GM18505 (cell line): ENCODE results near the gene ESYT2.
A peak's percentile ranks its signal among the peaks of the same experiment; 100 is the strongest.
"Not testable (repeated sequence)": the region's sequence is repeated elsewhere in the genome, so short reads cannot be mapped to it uniquely, and the experiment has no call there.

Experiments used
- ATAC-seq: cut with Tn5 transposase; IDR thresholded peaks from one replicate; pipeline ENCODE4 v1.9.1; 2021; ENCODE audit not compliant: unreplicated experiment
- POLR2A ChIP-seq: IDR thresholded peaks from 4 replicates; pipeline ENCODE4 v1.6.1; 2011; ENCODE audit warnings: borderline replicate concordance; ENCODE audit not compliant: insufficient read depth, insufficient read length; ENCODE audit errors: extremely low read depth

ESYT2 gene

GRCh38 chr7:158723714-158724385, 105.5 kb downstream of the ESYT2 start:
- no peak for ATAC-seq
- no peak for TF ChIP-seq POLR2A

GRCh38 chr7:158723266-158723665, 106.0 kb downstream of the ESYT2 start:
- ATAC-seq = no peak
- no peak for TF ChIP-seq POLR2A

DNA sequence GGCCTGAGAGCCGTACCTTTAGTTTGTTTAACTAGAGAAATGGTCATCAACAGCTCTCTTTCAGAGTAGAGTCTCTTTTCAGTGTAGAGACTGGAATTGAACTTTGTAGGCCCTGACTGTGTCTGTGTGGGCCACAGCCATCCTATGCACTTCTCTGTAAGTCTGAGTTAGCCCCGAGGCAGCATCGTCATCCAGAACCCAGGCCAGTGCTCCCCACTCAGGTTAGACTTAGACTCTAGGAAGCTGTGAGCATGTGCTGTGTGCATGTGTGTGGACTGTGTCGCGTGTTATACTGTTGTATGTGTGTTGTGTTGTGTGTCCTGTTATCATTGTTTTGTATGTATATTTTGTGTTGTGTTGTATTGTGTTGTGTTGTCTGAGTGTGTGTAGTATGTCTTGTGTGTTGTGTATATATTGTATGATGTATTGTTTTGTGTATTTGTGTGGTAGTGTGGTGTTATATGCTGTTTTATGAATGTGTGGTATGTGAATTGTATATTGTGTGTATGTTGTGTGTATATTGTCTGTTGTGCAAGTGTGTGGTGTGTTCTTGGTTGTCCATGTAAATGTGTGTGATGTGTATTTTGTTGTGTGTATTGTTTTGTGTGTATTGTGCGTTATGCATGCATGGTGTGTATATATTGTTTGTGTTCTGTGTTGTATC, 106.6 kb downstream of the ESYT2 start:
- ATAC-seq = no peak
- no peak for TF ChIP-seq POLR2A

- no peak for ATAC-seq
- no peak for TF ChIP-seq POLR2A
Measured at GRCh38 chr7:158720112-158720511, 109.2 kb downstream of the ESYT2 start.

DNA sequence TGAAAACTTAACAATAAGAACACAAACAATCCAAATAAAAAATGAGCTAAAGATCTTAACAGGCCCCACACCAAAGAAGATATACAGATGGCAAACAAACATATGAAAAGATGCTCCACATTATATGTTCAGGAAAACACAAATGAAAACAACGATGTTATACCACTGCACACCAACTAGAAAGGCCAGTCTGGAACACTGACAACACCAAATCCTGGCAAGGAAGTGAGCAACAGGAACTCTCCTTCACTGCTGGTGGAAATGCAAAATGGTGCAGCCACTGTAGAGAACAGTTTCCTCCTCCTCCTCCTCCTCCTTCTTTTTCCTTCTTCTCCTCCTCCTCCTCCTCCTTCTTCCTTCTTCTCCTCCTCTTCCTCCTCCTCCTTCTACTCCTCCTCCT, 112.5 kb downstream of the ESYT2 start:
- no peak for ATAC-seq
- TF ChIP-seq POLR2A = no peak

GRCh38 chr7:158710651-158711102, 118.6 kb downstream of the ESYT2 start:
- peak; percentile 50 for ATAC-seq
- TF ChIP-seq POLR2A = no peak

GRCh38 chr7:158707610-158708009, 121.7 kb downstream of the ESYT2 start:
- ATAC-seq = no peak
- TF ChIP-seq POLR2A = no peak

DNA sequence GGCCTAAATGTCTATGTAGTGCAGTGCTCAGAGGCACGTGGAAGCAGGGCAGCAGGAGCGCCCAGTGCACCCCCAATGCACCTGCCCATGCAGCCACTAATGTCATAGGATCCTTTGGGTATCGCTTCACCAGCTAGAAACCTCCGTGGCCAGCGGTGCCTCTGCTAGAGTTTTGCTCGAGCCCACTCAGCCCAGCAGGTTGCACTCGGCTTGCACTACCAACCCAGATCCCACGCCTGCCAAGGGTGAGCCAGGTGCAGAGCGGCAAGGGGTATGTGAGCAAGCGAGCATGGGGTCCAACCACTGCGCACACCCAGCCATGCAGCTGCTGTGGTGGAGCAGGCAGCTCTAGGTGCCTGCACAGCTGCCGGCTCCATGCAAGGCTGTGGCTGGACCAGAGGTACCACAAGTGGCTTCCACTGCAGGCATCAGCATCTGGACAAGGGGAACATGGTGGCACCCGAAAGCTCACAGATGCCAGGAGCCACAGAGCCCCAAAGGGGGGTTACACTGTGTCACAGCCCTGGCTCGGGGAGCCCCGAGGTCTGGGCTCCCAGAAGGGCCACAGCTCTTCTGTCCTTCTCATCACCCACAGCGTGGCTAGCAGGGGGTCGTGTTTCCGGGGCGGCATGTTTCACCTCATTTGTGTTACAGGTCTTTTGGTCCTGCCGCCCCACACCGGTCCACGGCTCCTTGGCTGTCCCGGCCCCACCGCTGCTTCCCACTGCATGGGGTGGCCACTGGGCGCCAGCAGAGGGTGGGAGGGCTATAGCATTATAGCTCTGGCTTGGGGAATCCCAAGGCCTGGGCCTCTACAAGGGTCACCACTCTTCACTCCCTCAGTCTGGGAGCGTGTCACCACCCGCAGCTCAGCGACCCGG, 122.4 kb downstream of the ESYT2 start:
- TF ChIP-seq POLR2A = no peak
- ATAC-seq = no peak

GRCh38 chr7:158706273-158706704, 123.0 kb downstream of the ESYT2 start:
- no peak for ATAC-seq
- no peak for TF ChIP-seq POLR2A

- ATAC-seq = no peak
Measured at GRCh38 chr7:158705234-158705850, 124.0 kb downstream of the ESYT2 start.

DNA sequence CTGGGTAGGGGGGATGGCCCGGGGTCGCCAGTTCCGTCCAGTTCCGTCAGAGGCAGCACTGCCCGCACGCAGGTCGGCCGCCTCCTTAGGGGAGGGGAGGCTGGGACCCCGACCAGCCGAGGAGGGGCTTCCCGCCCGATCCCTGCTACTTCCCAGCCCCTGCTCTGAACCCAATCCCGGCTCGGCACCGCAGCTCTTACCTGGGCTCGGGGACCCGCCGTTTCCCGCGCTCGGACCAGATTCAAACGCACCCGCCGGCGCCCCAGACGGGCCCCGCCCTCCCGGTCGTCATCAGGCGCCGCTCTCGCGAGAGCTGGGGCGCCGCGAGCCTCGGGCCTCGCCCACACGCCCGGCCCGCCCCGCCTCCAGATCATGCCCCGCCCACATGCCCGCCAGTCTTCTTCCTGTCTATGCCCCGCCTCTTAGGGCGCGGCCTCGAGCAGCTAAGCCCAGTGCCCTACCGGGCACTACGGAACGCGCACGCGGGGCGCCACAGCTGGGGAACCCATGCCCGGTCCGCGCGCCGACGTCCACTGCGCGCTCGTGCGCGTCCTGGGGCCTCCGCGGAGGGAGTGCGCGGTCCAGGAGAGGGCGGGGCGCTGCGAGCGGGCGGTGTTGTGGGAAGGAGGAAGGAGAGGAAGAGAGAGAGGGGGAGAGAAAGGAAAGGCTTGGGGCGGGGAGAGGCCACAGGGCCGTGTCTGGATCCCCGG, 124.6 kb downstream of the ESYT2 start, which contains the start of gene NCAPG2:
NCAPG2 (minus strand) TSS at position 281 of the 710 bp plus-strand sequence. CDS start 2,905 bp downstream, outside the sequence.
- peak; percentile 86 for TF ChIP-seq POLR2A
- ATAC-seq = peak; percentile 97

More at GRCh38 chr7:158705234-158705850, 124.0 kb downstream of the ESYT2 start:
- TF ChIP-seq POLR2A = no peak

GRCh38 chr7:158703679-158704523, 125.4 kb downstream of the ESYT2 start:
- ATAC-seq = not testable (repeated sequence)

DNA sequence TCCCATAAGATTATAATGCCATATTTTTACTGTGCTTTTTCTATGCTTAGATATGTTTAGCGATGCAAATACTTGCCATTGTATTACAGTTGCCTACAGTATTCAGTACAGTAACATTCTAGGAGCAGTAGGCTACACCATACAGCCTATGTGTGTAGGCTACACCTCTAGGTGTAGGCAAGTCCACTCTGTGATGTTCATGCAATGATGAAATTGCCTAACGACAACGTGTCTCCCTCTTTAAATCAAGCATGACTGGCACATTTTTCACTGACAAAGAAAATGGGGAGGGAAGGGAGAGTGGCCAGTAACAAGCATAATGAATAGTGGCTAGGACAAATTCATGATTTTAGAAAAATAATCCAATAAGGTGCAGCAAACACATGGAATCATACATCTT, 126.4 kb downstream of the ESYT2 start:
- no peak for TF ChIP-seq POLR2A
- no peak for ATAC-seq
